Astrocyte (in vitro differentiated cells and primary cell): Measurements from ENCODE around the gene SHCBP1L. TPM values are rescaled to one million over a fixed set of nuclear protein-coding genes. Genes with fewer than 3 reads are reported as not detected.

Experiments
- DNase-seq: peaks from one replicate; pipeline ENCODE4 v3.0.0-alpha.2; 2010; ENCODE audit warnings: low read depth
- FAIRE-seq: peaks from 2 replicates; lab custom pipeline; 2011; peaks lifted over from hg19 to GRCh38; lab: Jason Lieb, UNC
- H2AFZ ChIP-seq: 2 replicates; pipeline ENCODE4 v1.6.0; 2012; ENCODE audit warnings: low read depth, low read length, inconsistent platforms
- H3K27ac ChIP-seq: 2 replicates; pipeline ENCODE4 v1.5.1; 2011; ENCODE audit warnings: low read depth, low read length, inconsistent platforms
- H3K27me3 ChIP-seq: 2 replicates; pipeline ENCODE4 v1.6.0; 2011; ENCODE audit warnings: low read length, inconsistent platforms; ENCODE audit not compliant: insufficient read depth
- H3K36me3 ChIP-seq: 2 replicates; pipeline ENCODE4 v1.5.1; 2011; ENCODE audit warnings: low read length, inconsistent platforms; ENCODE audit not compliant: insufficient read depth
- H3K4me1 ChIP-seq: 2 replicates; pipeline ENCODE4 v1.5.1; 2011; ENCODE audit warnings: low read length, inconsistent platforms; ENCODE audit not compliant: insufficient read depth
- H3K4me2 ChIP-seq: 2 replicates; pipeline ENCODE4 v1.6.0; 2012; ENCODE audit warnings: low read length, inconsistent platforms
- H3K4me3 ChIP-seq: 2 replicates; pipeline ENCODE4 v1.5.1; 2011; ENCODE audit warnings: low read depth, mild to moderate bottlenecking, low read length, inconsistent platforms; ENCODE audit not compliant: insufficient read depth
- H3K79me2 ChIP-seq: 2 replicates; pipeline ENCODE4 v1.6.0; 2012; ENCODE audit warnings: mild to moderate bottlenecking, low read length, inconsistent platforms; ENCODE audit not compliant: insufficient read depth
- H3K9ac ChIP-seq: 2 replicates; pipeline ENCODE4 v1.6.0; 2012; ENCODE audit warnings: mild to moderate bottlenecking, low read length, inconsistent platforms
- H3K9me3 ChIP-seq: 2 replicates; pipeline ENCODE4 v1.5.1; 2012; ENCODE audit warnings: low read depth, mild to moderate bottlenecking, low read length, inconsistent platforms; ENCODE audit not compliant: insufficient read depth
- H4K20me1 ChIP-seq: 2 replicates; pipeline ENCODE4 v1.6.0; 2012; ENCODE audit warnings: low read length, inconsistent platforms; ENCODE audit not compliant: insufficient read depth
- H3K27ac Mint-ChIP-seq: one replicate; pipeline ENCODE4 v1.8.0; 2021; ENCODE audit warnings: mild to moderate bottlenecking, mixed read lengths; ENCODE audit not compliant: unreplicated experiment
- H3K27me3 Mint-ChIP-seq: one replicate; pipeline ENCODE4 v1.8.0; 2021; ENCODE audit warnings: low read depth, mixed read lengths; ENCODE audit not compliant: unreplicated experiment
- H3K36me3 Mint-ChIP-seq: one replicate; pipeline ENCODE4 v1.8.0; 2021; ENCODE audit warnings: low read depth, mixed read lengths; ENCODE audit not compliant: unreplicated experiment
- H3K4me1 Mint-ChIP-seq: one replicate; pipeline ENCODE4 v1.8.0; 2021; ENCODE audit warnings: low read depth, mixed read lengths; ENCODE audit not compliant: unreplicated experiment
- H3K4me3 Mint-ChIP-seq: one replicate; pipeline ENCODE4 v1.8.0; 2021; ENCODE audit warnings: mild to moderate bottlenecking, moderate library complexity, mixed read lengths; ENCODE audit not compliant: unreplicated experiment
- H3K9me3 Mint-ChIP-seq: one replicate; pipeline ENCODE4 v1.8.0; 2021; ENCODE audit warnings: mild to moderate bottlenecking, mixed read lengths; ENCODE audit not compliant: unreplicated experiment
- CTCF ChIP-seq: IDR thresholded peaks from 2 replicates; pipeline ENCODE4 v1.5.1; 2011; ENCODE audit warnings: low read depth, mild to moderate bottlenecking, inconsistent platforms, low read length, moderate library complexity; ENCODE audit not compliant: insufficient read depth
- EZH2 ChIP-seq: IDR thresholded peaks from 2 replicates; pipeline ENCODE4 v1.6.1; 2012; ENCODE audit warnings: mild to moderate bottlenecking, low read length, inconsistent platforms; ENCODE audit not compliant: insufficient read depth
- total RNA-seq: library from RNA; stranded (reverse); gene quantifications from 2 replicates; pipeline ENCODE4 v1.2.1, GENCODE V29; 2021

The SHCBP1L gene
- total RNA-seq, 1 donor from 2014 or later, result not detected

DNA sequence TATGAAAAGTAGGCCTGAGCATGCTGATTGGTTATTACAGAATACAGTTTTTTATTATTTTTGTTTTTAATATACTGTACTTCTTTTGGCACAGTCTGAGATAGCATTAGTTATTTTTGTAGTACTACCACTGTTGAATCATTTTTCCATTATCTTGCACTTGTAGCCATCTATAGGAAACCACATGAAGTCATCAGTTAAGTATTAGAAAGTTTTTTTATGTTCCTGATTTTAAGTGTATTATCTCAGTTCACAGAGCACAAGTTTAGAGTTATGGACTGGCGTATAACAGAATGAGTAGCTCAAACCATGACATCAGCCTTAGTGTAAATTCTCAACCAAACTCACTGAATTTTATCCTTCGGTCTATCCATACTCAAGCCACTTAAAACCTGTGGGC lies 91.0 kb downstream of the SHCBP1L start:
- H3K4me2 ChIP-seq, result no peak overlapping the region
- peaks cover 74% of the 10 kb centered on the region for H4K20me1 ChIP-seq
- no peaks in the 10 kb centered on the region for H3K27me3 ChIP-seq
- Mint-ChIP-seq H3K9me3 (no peaks in the 10 kb centered on the region), H3K36me3 (peaks cover 32% of the 10 kb centered on the region), H3K27ac (peak overlapping the region; percentile 67), H3K4me3 (no peak overlapping the region), H3K4me1 (peaks cover 14% of the 10 kb centered on the region), H3K27me3 (no peaks in the 10 kb centered on the region)
- H3K4me3 ChIP-seq, result no peak overlapping the region
- H3K4me1 ChIP-seq, result peaks cover 8% of the 10 kb centered on the region
- H3K27ac ChIP-seq, result peak overlapping the region; percentile 59
- DNase-seq (peak; percentile 67), FAIRE-seq (no peak)
- peak overlapping the region; percentile 9 for H3K9ac ChIP-seq
- no peak overlapping the region for H2AFZ ChIP-seq
- H3K36me3 ChIP-seq, result peaks cover 89% of the 10 kb centered on the region
- TF ChIP-seq CTCF, result no peak
- no peak for TF ChIP-seq EZH2
- H3K79me2 ChIP-seq, result peaks cover 67% of the 10 kb centered on the region
- no peaks in the 10 kb centered on the region for H3K9me3 ChIP-seq

DNA sequence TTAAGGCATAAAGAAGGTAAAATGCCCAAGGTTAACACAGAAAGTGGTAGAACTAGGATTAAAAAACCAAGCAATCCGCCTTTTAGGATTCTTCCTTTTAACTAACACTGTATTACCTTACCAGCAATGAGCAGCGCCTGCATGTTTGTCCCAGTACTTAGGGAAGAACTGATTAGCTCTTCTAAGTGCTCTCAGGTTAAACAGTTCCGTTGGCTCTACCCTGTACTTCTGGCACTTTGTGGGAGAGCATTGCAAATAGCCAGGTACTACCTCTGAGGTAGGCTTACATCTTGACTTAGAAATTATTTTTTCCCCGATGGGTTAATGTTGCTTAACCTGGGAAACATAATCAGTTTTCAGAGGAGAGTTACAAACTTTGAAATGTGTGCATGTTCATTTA lies 92.3 kb downstream of the SHCBP1L start:
- no peak overlapping the region for H3K27ac Mint-ChIP-seq

More for the DNA sequence above, 92.3 kb downstream of the SHCBP1L start:
- H3K27me3 Mint-ChIP-seq, result no peaks in the 10 kb centered on the region
- H3K4me3 ChIP-seq, result no peak overlapping the region
- H3K27ac ChIP-seq, result no peak overlapping the region
- no peak overlapping the region for H3K9ac ChIP-seq
- no peak for FAIRE-seq
- TF ChIP-seq EZH2 (no peak), CTCF (no peak)
- H3K4me2 ChIP-seq, result no peak overlapping the region
- H3K79me2 ChIP-seq, result peaks cover 72% of the 10 kb centered on the region
- peaks cover 94% of the 10 kb centered on the region for H3K36me3 ChIP-seq
- no peaks in the 10 kb centered on the region for H3K27me3 ChIP-seq
- H3K36me3 Mint-ChIP-seq, result peaks cover 29% of the 10 kb centered on the region
- H2AFZ ChIP-seq, result no peak overlapping the region
- H3K9me3 Mint-ChIP-seq, result no peaks in the 10 kb centered on the region
- no peaks in the 10 kb centered on the region for H3K9me3 ChIP-seq
- H3K4me1 Mint-ChIP-seq, result peaks cover 14% of the 10 kb centered on the region
- H3K4me3 Mint-ChIP-seq, result no peak overlapping the region
- H4K20me1 ChIP-seq, result peaks cover 73% of the 10 kb centered on the region
- no peak for DNase-seq
- peaks cover 8% of the 10 kb centered on the region for H3K4me1 ChIP-seq
